Measurements from ENCODE around the gene POLE. TPM values are rescaled to one million over a fixed set of nuclear protein-coding genes. Genes with fewer than 3 reads are reported as not detected.
A peak's percentile ranks its signal among the peaks of the same experiment; 100 is the strongest.

POLE gene
- 100 to 1,000 TPM; 125 to 154 TPM for total RNA-seq

DNA sequence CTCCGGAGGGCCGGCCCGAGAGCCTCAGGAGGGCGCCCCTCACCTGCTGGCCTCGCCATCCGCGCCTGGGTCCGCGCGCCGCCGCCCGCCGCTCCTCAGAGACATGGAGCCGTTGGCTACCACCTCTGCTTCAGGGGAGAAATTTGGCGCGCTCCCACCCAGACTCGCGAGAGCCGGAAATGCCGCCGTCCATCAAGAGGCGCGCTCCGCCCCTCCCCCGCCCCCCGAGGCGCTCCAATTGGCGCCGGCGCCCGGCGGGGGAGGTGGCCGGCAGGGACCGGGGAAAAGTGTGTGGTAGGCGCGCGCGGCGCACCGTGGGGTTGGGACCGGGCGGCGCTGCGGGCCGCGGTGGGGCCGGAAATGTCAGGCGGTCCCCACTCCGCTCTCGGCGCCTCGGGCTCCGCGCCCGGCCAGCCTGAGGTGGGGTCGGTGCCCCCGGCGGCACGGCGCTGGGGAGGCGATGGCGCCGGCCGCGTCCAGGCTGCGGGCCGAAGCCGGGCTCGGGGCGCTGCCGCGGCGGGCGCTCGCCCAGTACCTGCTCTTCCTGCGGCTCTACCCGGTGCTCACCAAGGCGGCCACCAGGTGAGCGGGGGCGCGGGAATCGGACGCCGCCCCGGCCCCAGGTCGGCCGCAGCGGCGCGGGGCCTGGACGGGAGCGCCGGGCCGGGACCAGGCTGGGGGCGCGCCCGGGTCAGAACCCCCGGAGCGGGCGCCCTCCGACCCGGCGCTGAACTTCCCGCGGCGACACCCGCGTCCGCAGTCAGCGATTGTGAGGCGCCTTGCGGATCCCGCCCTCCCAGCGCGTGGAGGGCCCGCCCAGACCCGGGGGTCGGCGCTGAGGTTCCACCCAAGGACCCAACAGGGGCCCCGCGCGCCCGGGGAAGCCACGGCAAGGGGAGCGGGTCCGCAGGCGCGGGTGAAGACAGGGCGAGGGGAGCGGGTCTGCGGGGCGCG is at the start of gene POLE, which contains the start of gene PXMP2:
TSS of gene POLE (minus strand) at position 132 of the 954 bp plus-strand sequence. CDS start at position 105, 27 bp downstream.
TSS of gene PXMP2 (plus strand) at position 377 of the 954 bp plus-strand sequence. CDS start at position 461, 84 bp downstream.
- H3K9me3 Mint-ChIP-seq, result no peaks in the 10 kb centered on the region
- H3K27ac Mint-ChIP-seq, result peak within 1 kb of the TSS; percentile 25
- H3K27me3 Mint-ChIP-seq, result no peaks in the 10 kb centered on the region
- H3K4me3 Mint-ChIP-seq, result peak within 1 kb of the TSS; percentile 66
- H3K36me3 Mint-ChIP-seq (ENCODE audit: low read depth), result peaks cover 14% of the 10 kb centered on the region
- H3K4me1 Mint-ChIP-seq, result peaks cover 7% of the 10 kb centered on the region
- peak; percentile 96 for ATAC-seq (replicated peaks)

GRCh38 chr12:132736913-132737312 is 49.8 kb upstream of the POLE start:
- H3K9me3 Mint-ChIP-seq, result no peaks in the 10 kb centered on the region
- ATAC-seq (replicated peaks), result no peak
- no peak overlapping the region for H3K27ac Mint-ChIP-seq
- H3K27me3 Mint-ChIP-seq, result no peaks in the 10 kb centered on the region
- H3K4me1 Mint-ChIP-seq, result peaks cover 5% of the 10 kb centered on the region
- H3K36me3 Mint-ChIP-seq (ENCODE audit: low read depth), result peaks cover 100% of the 10 kb centered on the region
- H3K4me3 Mint-ChIP-seq, result no peak overlapping the region

DNA sequence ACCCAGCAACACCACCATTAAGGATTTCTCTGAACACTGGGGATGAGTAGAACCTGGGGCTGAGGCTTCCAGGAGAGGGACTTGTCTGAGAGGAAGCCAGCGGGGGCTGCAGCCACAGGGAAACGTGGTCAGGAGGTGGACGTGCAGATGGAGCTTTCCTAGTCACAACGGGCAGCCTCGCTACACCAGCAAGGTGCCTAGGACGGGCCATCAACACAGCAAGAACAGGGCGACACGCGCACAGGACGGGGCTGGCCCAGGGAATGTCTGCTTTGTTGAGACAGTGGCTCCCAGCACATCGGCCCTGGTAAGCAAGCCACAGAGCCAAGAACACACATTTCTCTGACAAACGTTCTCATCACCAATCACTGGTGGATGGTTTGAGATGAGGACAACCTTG is 49.2 kb upstream of the POLE start:
- H3K4me3 Mint-ChIP-seq, result no peak overlapping the region
- H3K27ac Mint-ChIP-seq, result no peak overlapping the region
- no peaks in the 10 kb centered on the region for H3K27me3 Mint-ChIP-seq
- H3K36me3 Mint-ChIP-seq (ENCODE audit: low read depth), result peaks cover 100% of the 10 kb centered on the region
- peaks cover 5% of the 10 kb centered on the region for H3K4me1 Mint-ChIP-seq
- ATAC-seq (replicated peaks), result no peak
- no peaks in the 10 kb centered on the region for H3K9me3 Mint-ChIP-seq

DNA sequence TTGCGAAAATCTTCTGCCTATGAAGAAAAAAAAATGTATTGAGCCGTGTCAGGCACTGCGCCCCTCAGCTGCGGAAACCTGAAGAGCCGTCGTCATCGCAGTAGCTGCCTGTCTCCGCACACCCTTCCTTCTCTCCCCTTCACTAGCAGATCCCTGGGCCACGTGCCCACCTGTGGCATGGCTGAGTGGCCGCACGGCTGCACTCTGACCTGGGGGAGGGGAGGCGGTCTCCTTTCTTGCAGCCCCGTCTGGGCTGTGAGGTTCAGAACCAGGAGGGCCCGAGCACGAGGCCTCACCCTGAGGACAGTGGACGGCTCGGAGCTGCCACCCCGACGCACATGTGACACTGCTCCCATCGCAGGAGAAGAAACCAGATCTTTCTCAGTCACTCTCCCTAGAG is 48.4 kb upstream of the POLE start:
- H3K27me3 Mint-ChIP-seq, result no peaks in the 10 kb centered on the region
- no peak for ATAC-seq (replicated peaks)
- H3K36me3 Mint-ChIP-seq (ENCODE audit: low read depth), result peaks cover 100% of the 10 kb centered on the region
- no peak overlapping the region for H3K27ac Mint-ChIP-seq
- H3K9me3 Mint-ChIP-seq, result no peaks in the 10 kb centered on the region
- H3K4me3 Mint-ChIP-seq, result no peak overlapping the region
- peaks cover 5% of the 10 kb centered on the region for H3K4me1 Mint-ChIP-seq

GRCh38 chr12:132734206-132734605 is 47.1 kb upstream of the POLE start:
- ATAC-seq (replicated peaks), result no peak
- peaks cover 13% of the 10 kb centered on the region for H3K4me1 Mint-ChIP-seq
- H3K27ac Mint-ChIP-seq, result no peak overlapping the region
- no peak overlapping the region for H3K4me3 Mint-ChIP-seq
- H3K9me3 Mint-ChIP-seq, result no peaks in the 10 kb centered on the region
- peaks cover 100% of the 10 kb centered on the region for H3K36me3 Mint-ChIP-seq (ENCODE audit: low read depth)
- H3K27me3 Mint-ChIP-seq, result no peaks in the 10 kb centered on the region

DNA sequence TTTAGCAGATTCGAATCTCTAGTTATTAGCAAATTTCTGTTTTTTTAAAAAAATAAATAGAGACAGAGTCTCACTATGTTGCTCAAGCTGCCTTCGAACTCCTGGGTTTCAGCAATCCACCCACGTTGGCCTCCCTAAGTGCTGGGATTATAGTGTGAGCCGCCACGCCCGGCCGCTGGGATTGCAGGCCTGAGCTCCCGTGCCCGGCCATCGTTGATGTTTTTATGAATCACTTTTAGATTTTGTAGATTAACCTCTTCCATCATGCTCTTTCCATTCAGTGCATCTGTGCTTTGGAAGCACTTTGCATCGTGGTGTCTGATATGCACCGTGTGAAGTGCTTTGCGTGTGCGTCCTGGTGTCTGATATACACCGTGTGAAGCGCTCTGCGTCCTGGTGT is 44.4 kb upstream of the POLE start:
- H3K27ac Mint-ChIP-seq, result no peak overlapping the region
- H3K27me3 Mint-ChIP-seq, result no peaks in the 10 kb centered on the region
- peaks cover 100% of the 10 kb centered on the region for H3K36me3 Mint-ChIP-seq (ENCODE audit: low read depth)
- H3K9me3 Mint-ChIP-seq, result no peaks in the 10 kb centered on the region
- no peak overlapping the region for H3K4me3 Mint-ChIP-seq
- no peak for ATAC-seq (replicated peaks)
- H3K4me1 Mint-ChIP-seq, result peaks cover 13% of the 10 kb centered on the region

DNA sequence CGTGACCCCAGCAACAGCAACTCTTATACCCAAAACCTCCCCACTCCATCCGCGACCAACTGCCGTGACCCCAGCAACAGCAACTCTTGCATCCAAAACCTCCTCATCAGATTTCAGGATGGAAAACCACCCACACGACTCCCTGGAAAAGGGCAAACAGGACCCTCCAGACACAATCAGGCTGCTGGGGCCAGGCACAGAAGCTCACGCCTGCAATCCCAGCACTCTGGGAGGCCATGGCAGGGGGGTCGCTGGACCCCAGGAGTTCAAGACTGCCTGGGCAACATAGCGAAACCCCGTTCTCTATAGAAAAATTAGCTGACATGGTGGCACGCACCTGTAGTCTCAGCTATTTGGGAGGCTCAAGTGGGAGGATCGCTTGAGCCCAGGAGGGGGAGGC is 43.2 kb upstream of the POLE start:
- H3K27ac Mint-ChIP-seq, result peak overlapping the region; percentile 46
- no peaks in the 10 kb centered on the region for H3K27me3 Mint-ChIP-seq
- peaks cover 13% of the 10 kb centered on the region for H3K4me1 Mint-ChIP-seq
- peaks cover 100% of the 10 kb centered on the region for H3K36me3 Mint-ChIP-seq (ENCODE audit: low read depth)
- no peaks in the 10 kb centered on the region for H3K9me3 Mint-ChIP-seq
- ATAC-seq (replicated peaks), result no peak
- no peak overlapping the region for H3K4me3 Mint-ChIP-seq

GRCh38 chr12:132729541-132730320 is 42.6 kb upstream of the POLE start:
- Mint-ChIP-seq H3K4me1 (peaks cover 13% of the 10 kb centered on the region), H3K27me3 (no peaks in the 10 kb centered on the region), H3K9me3 (no peaks in the 10 kb centered on the region), H3K27ac (peak overlapping the region; percentile 46), H3K36me3 (ENCODE audit: low read depth) (peaks cover 100% of the 10 kb centered on the region), H3K4me3 (no peak overlapping the region)
- no peak for ATAC-seq (replicated peaks)

DNA sequence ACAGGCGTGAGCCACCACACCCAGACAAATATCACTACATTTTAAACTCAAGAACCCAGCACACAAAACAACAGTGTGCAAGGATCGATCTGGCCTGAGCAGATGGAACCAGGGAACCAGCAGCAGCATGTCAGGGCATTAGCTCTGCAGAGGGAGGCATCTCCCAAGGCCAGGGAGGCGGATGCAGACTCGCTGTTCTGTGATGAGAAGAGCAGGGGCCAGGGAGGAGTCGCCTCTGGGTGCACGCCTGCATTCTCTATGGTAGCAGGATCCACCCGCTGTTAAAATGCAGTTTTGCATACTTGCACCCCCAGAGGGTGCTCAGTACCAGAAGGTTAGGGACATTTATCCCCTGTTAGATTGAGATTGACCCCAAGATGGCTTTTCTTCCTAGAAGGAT is 41.4 kb upstream of the POLE start:
- Mint-ChIP-seq H3K36me3 (ENCODE audit: low read depth) (peaks cover 100% of the 10 kb centered on the region), H3K27ac (no peak overlapping the region), H3K4me1 (peaks cover 13% of the 10 kb centered on the region), H3K9me3 (no peaks in the 10 kb centered on the region), H3K4me3 (no peak overlapping the region), H3K27me3 (no peaks in the 10 kb centered on the region)
- ATAC-seq (replicated peaks), result no peak

- H3K9me3 Mint-ChIP-seq, result no peaks in the 10 kb centered on the region
- H3K36me3 Mint-ChIP-seq (ENCODE audit: low read depth), result peaks cover 100% of the 10 kb centered on the region
- peaks cover 8% of the 10 kb centered on the region for H3K4me1 Mint-ChIP-seq
- no peak overlapping the region for H3K4me3 Mint-ChIP-seq
- ATAC-seq (replicated peaks), result no peak
- H3K27me3 Mint-ChIP-seq, result no peaks in the 10 kb centered on the region
- no peak overlapping the region for H3K27ac Mint-ChIP-seq
Observed at GRCh38 chr12:132727091-132727794, 40.1 kb upstream of the POLE start.

- no peak overlapping the region for H3K27ac Mint-ChIP-seq
- ATAC-seq (replicated peaks), result no peak
- H3K27me3 Mint-ChIP-seq, result no peaks in the 10 kb centered on the region
- no peak overlapping the region for H3K4me3 Mint-ChIP-seq
- no peaks in the 10 kb centered on the region for H3K9me3 Mint-ChIP-seq
- peaks cover 100% of the 10 kb centered on the region for H3K36me3 Mint-ChIP-seq (ENCODE audit: low read depth)
- peaks cover 8% of the 10 kb centered on the region for H3K4me1 Mint-ChIP-seq
Observed at GRCh38 chr12:132726386-132726785, 39.2 kb upstream of the POLE start.

DNA sequence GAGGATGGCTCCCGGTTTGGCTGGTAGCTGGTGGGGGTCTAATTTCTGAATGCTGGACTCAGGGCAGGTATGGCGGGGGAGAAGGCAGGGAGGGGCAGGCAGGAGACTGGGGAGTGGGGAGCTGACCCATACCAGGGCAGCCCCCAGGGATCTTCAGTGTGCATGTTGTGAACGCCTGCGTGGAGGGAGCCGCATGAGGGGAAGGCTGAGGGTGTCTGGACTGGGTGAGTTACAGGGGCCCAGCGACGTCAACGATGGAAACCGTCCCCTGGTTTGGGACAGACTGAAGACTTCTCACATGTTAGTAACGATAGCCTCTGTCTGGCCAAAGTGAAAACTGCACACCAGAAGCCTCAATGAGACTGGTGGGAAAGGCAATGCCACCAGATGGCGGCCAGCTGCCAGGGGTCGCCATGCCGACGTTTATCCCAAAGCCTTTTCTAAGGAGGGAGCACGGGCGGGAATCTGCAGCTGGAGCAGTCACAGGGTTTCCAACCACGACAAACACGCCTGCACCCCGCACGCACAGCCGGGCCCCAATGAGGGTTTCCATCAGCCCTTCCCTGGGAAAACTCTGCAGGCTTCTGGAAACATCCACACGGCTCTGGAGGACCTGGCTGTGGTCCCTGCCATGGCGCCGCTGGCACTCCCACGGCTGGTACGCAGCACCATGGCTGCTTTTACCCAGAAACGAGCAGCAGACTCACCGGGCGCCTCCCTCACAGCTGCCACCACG is 37.5 kb upstream of the POLE start:
- Mint-ChIP-seq H3K9me3 (no peaks in the 10 kb centered on the region), H3K36me3 (ENCODE audit: low read depth) (peaks cover 100% of the 10 kb centered on the region), H3K4me1 (peaks cover under 1% of the 10 kb centered on the region), H3K4me3 (no peak overlapping the region), H3K27ac (no peak overlapping the region), H3K27me3 (no peaks in the 10 kb centered on the region)
- no peak for ATAC-seq (replicated peaks)

- no peaks in the 10 kb centered on the region for H3K9me3 Mint-ChIP-seq
- no peak for ATAC-seq (replicated peaks)
- H3K4me3 Mint-ChIP-seq, result no peak overlapping the region
- no peaks in the 10 kb centered on the region for H3K4me1 Mint-ChIP-seq
- H3K27me3 Mint-ChIP-seq, result no peaks in the 10 kb centered on the region
- no peak overlapping the region for H3K27ac Mint-ChIP-seq
- H3K36me3 Mint-ChIP-seq (ENCODE audit: low read depth), result peaks cover 100% of the 10 kb centered on the region
Observed at GRCh38 chr12:132723764-132724140, 36.6 kb upstream of the POLE start.
